HG02798 (cell line): ENCODE results near the gene ARID1B.

ENCODE experiments used
- ATAC-seq: cut with Tn5 transposase; IDR thresholded peaks from one replicate; pipeline ENCODE4 v1.9.1; 2021; ENCODE audit warnings: mild to moderate bottlenecking; ENCODE audit not compliant: unreplicated experiment, poor library complexity

ARID1B gene

GRCh38 chr6:156776840-156777576 is at the start of gene ARID1B:
TSS of gene ARID1B (plus strand) at chr6:156777378. CDS start at chr6:156777681, 303 bp downstream.
- ATAC-seq, result peak; percentile 62

DNA sequence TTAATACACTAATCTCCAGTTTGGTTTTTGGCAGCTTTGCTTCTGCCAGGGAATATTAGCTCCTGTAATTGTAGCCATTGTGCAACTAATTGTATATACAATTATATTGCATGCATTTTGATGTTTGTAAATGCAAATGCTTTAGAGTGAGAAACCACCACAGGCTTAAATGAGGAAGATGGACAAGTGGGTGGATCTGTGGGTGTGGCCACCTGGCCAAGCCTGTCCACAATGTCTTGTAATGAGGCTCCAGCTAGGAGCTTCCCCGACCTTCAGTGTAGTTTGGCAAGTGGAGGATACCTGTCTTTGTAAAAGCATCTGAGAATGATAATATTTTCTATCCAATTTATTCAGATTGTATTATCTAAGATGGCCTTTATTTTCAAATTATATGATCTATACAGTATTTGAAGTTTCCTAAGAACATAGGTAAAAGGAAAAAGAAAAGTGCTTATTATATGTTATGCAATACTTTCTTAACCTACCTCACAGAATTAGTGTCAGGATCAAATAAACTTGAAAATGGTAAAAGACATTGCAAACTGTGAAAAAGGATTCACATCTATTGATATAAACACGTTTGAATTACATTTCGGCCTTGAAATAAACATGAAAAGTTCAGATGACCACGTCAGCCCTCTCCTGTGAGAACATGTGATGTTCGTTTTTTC is 49.3 kb upstream of the ARID1B start:
- ATAC-seq, result peak; percentile 46

DNA sequence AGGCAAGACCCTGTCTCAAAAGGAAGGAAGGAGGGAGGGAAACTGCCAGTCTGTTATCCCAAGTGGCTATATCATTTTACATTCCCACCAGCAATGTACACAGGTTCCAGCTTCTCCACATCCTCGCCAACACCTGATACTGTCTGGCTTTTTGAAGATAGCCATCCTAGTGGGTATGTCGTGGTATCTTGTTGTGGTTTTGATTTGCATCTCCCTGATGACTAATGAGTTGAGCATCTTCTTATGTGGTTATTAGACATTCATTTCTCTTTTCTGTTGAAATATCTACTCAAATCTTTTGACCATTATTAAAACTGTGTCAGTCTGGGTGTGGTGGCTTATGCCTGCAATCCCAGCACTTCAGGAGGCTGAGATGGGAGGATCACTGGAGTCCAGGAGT is 47.9 kb upstream of the ARID1B start:
- ATAC-seq, result no peak

DNA sequence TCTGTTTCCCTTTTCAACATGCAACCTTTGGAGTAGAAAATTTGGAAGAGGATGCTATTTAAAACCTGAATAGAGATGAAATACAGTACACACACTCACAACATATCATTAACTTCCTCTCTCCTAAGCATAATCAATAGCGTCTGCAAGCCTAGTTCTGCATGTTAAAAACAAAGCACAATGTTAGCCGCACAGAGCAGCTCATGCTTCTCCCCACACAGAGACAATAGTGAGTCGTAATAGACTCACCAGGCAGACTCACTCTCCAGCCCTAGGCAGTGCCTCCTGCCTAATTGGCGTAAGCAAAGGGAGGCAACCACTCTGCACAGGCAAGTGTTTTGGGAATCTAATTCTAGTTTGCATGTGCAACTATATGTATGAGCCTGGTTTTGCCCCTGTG is 45.8 kb upstream of the ARID1B start:
- no peak for ATAC-seq

GRCh38 chr6:156735751-156736150 is 41.4 kb upstream of the ARID1B start:
- no peak for ATAC-seq

GRCh38 chr6:156740604-156741003 is 36.6 kb upstream of the ARID1B start:
- no peak for ATAC-seq

- ATAC-seq, result no peak
Measured at GRCh38 chr6:156741287-156742073, 35.7 kb upstream of the ARID1B start.

DNA sequence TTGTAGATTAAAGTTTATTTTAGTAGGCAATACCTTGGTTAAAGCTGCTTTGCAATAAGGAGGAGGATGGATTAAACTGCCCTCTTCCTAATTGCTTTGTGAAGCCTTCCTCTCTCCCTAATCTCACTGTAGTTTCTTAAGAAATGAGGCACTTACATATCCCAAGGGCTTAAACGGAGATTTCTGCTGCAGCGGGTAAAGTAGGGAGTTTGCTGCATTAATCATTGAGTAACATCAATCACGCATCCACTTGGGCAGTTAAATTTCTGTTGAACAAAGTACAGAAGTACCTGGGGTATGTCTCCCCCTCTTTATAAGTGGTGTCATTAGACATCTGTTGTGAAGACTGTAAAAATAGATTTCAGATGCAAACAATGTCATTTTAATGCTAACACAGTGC is 29.5 kb upstream of the ARID1B start:
- ATAC-seq, result no peak

- ATAC-seq, result no peak
Measured at GRCh38 chr6:156748504-156748903, 28.7 kb upstream of the ARID1B start.

DNA sequence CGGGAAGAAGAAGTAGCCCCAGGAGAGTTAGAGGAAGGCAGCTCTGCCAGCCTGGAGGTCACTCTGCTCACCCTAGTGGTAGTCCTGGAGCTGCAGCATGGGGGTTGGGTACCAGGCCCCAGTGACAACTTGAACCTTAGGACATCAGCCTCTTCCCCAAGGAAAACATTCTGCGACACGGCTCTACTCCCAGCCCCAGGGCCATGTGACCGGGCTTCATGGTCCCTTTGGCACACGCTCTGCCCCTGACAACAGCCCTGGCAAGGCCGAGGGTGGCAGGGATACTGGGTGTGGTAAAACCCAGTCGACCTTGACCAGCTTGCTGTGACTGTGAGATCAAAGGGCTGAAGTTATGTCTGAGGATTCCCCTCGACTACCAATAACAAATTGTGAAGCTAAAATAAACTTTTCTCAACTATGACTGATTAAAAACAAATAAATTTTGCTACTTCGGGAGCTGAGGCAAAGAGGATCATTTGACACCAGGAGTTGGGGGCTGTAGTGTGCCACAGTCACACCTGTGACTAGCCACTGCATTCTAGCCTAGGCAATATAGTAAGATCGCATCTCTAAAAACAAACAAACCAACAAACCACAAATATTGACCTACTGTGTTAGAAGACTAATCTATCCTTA is 24.4 kb upstream of the ARID1B start:
- peak; percentile 66 for ATAC-seq

DNA sequence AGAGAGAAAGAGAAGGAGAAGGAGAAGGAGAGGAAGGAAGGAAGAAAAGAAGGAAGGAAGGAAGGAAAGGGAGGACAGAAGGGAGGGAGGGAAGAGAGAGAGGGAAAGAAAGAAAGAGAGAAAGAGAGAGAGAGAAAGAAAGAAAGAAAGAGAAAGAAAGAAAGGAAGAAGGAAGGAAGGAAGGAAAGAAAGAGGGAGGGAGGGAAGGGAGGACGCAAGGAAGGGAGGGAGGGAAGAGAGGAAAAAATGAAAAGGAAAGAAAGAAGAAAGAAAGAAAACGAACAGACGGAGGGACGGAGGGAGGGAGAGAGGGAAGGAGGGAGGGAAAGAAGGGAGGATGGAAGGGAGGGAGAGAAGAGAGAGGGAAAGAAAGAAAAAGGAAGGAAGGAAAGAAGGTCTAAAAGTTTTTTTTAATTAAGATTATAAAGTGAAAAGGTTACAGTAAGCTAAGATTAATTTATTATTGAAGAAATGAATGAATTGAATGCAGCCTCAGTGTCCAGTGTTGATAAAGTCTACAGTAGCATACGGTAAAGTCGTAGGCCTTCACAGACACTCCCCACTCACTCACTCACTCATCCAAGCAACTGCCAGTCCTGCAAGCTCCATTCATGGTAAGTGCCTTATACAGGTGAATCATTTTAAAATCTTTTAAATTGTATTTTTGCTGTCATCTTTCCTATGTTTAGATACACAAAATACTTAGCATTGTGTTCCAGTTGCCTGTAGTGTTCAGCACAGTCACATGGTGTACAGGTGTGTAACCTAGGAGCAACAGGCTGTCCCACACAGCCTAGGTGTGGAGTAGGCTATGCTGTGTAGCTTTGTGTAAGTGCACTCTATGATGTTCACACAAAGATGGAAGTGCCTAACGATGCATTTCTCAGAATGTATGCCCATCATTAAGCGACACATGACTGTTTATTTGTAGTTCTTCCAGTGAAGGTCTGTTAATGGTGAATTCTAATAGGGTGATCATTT is 20.3 kb upstream of the ARID1B start:
- ATAC-seq, result no peak

DNA sequence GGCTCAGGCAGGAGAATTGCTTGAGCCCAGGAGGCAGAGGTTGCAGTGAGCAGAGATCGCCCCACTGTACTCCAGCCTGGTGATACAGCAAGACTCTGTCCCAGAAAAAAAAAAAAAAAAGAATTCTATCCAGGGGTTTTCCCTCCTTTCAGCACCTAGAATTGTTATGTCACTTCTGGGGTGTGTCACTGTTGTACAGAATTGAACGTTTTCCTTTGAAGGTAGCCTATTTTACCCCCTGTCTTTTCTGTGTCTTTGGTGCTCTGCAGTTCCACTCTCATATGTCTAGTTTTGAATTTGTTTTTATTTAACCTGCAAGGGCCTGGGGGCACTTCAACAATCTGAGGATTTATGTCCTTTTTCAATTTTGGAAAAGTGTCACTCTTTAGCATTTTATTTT is 19.3 kb upstream of the ARID1B start:
- ATAC-seq, result no peak

DNA sequence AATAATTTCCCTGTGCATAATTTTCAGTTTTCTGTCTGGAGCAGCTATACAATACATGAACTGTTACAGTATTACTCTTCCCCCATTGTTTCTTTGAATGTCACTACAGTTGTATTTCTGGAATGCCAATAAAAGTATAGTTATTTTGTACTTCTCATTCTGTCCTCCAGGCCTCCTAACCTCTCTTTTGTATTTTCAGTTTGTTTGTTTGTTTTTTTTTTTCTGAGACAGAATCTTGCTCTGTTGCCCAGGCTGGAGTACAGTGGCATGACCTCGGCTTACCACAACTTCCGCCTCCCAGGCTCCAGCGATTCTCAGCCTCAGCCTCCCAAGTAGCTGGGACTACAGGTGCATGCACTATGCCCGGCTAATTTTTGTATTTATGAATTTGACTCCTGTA is 16.8 kb upstream of the ARID1B start:
- no peak for ATAC-seq

- ATAC-seq, result no peak
Measured at GRCh38 chr6:156762547-156762946, 14.6 kb upstream of the ARID1B start.

GRCh38 chr6:156765117-156765516 is 12.1 kb upstream of the ARID1B start:
- ATAC-seq, result no peak

GRCh38 chr6:156767603-156768467 is 9.3 kb upstream of the ARID1B start:
- ATAC-seq, result peak; percentile 89

- ATAC-seq, result no peak
Measured at GRCh38 chr6:156771047-156771446, 6.1 kb upstream of the ARID1B start.

DNA sequence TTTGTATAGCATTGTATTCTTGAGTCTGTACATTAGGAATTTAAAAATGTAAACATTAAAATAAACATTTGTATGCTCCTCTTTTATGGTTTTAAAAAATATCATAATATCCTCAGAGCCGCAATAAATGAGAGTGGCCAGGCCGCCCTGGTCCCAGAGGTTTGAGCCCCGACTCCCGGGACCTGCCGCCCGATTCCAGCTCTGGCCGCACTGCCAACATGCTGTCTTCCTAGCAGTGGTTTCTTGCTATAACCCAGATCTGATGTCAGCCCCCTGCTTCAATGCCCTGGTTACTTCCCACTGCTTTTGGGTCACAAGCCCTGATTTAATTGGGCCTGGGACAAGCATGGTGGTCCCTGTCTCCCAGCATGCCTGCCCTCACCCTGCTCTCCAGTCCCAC is 5.4 kb upstream of the ARID1B start:
- no peak for ATAC-seq

- no peak for ATAC-seq
Measured at GRCh38 chr6:156773476-156773875, 3.7 kb upstream of the ARID1B start.
